HG03175 (cell line): ENCODE data around the gene DNM1.
"Not testable (repeated sequence)": the region's sequence is repeated elsewhere in the genome, so short reads cannot be mapped to it uniquely, and the experiment has no call there.

Experiments used
- ATAC-seq: cut with Tn5 transposase; IDR thresholded peaks from one replicate; pipeline ENCODE4 v1.9.1; 2021; ENCODE audit warnings: mild to moderate bottlenecking, moderate library complexity; ENCODE audit not compliant: unreplicated experiment

The DNM1 gene

GRCh38 chr9:128222880-128223670 lies 19.9 kb downstream of the DNM1 start:
- ATAC-seq = no peak

- ATAC-seq = no peak
Observed at GRCh38 chr9:128224877-128225276, 21.7 kb downstream of the DNM1 start.

GRCh38 chr9:128225770-128226411 lies 22.7 kb downstream of the DNM1 start:
- ATAC-seq = no peak

GRCh38 chr9:128226412-128226801 lies 23.2 kb downstream of the DNM1 start:
- no peak for ATAC-seq

GRCh38 chr9:128230897-128231296 lies 27.7 kb downstream of the DNM1 start:
- ATAC-seq = not testable (repeated sequence)

GRCh38 chr9:128231638-128232527 lies 28.7 kb downstream of the DNM1 start:
- ATAC-seq = no peak

GRCh38 chr9:128232528-128233428 lies 29.6 kb downstream of the DNM1 start:
- ATAC-seq = no peak

GRCh38 chr9:128233817-128234406 lies 30.7 kb downstream of the DNM1 start:
- no peak for ATAC-seq

- ATAC-seq = no peak
Observed at GRCh38 chr9:128242124-128242523, 38.9 kb downstream of the DNM1 start.

GRCh38 chr9:128242828-128243214 lies 39.6 kb downstream of the DNM1 start:
- ATAC-seq = no peak

- no peak for ATAC-seq
Observed at GRCh38 chr9:128243215-128244018, 40.2 kb downstream of the DNM1 start.

- no peak for ATAC-seq
Observed at GRCh38 chr9:128244091-128244836, 41.1 kb downstream of the DNM1 start.

GRCh38 chr9:128244837-128245231 lies 41.7 kb downstream of the DNM1 start:
- ATAC-seq = no peak

- ATAC-seq = no peak
Observed at GRCh38 chr9:128245421-128246151, 42.4 kb downstream of the DNM1 start.

- ATAC-seq = no peak
Observed at GRCh38 chr9:128246471-128246870, 43.3 kb downstream of the DNM1 start.

GRCh38 chr9:128247226-128247803 lies 44.1 kb downstream of the DNM1 start:
- no peak for ATAC-seq

- no peak for ATAC-seq
Observed at GRCh38 chr9:128249558-128249907, 46.4 kb downstream of the DNM1 start.
